Measurements from ENCODE around the gene CCDC159. TPM values are rescaled to one million over a fixed set of nuclear protein-coding genes. Genes with fewer than 3 reads are reported as not detected.

Gene CCDC159
- total RNA-seq, 4 donors from 2014 or later = 0.85 to 9.2 (median 2.0) TPM

DNA sequence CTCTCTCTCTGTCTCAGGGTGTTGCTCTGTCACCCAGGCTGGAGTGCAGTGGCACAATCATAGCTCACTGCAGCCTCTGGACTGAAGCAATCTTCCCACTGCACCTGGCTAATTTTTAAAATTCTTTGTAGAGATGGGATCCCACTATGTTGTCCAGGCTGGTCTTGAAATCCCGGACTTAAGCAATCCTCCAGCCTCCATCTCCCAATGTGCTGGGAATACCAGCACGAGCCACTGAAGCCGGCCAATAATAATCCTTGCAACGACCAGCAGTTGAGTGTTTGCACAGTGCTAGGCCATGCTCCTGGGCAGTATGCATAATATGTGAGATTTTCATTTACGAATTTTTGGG lies 38.4 kb downstream of the CCDC159 start:
- TF ChIP-seq, protein P1, sequence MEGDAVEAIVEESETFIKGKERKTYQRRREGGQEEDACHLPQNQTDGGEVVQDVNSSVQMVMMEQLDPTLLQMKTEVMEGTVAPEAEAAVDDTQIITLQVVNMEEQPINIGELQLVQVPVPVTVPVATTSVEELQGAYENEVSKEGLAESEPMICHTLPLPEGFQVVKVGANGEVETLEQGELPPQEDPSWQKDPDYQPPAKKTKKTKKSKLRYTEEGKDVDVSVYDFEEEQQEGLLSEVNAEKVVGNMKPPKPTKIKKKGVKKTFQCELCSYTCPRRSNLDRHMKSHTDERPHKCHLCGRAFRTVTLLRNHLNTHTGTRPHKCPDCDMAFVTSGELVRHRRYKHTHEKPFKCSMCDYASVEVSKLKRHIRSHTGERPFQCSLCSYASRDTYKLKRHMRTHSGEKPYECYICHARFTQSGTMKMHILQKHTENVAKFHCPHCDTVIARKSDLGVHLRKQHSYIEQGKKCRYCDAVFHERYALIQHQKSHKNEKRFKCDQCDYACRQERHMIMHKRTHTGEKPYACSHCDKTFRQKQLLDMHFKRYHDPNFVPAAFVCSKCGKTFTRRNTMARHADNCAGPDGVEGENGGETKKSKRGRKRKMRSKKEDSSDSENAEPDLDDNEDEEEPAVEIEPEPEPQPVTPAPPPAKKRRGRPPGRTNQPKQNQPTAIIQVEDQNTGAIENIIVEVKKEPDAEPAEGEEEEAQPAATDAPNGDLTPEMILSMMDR (IDR thresholded peaks at IDR 0.05 in 4 of 5, conservative IDR thresholded peaks at IDR 0.05 in 1 of 5) = no peak
- no peak for TF ChIP-seq POLR2A (IDR thresholded peaks at IDR 0.05)
- no peaks in the 10 kb centered on the region for H3K36me3 ChIP-seq
- intact Hi-C loops (cut with DNase I; ENCODE audit: low total_unique reads) = loop anchor here (5.0 kb wide), 2 partner anchors 153 to 213 kb away; partner anchors contain the start of genes CNN1 and ZNF627
- no peak overlapping the region for H3K4me3 ChIP-seq
- no peak overlapping the region for H3K27ac ChIP-seq
- ATAC-seq (no peak), DNase-seq (no peak)
- no peaks in the 10 kb centered on the region for H3K9me3 ChIP-seq
- H3K27me3 ChIP-seq = peaks cover 24 to 30% (median 29%) of the 10 kb centered on the region in 3 donors
- H3K4me1 ChIP-seq = peaks cover 13 to 16% of the 10 kb centered on the region in 2 donors
- in situ Hi-C loops (cut with MboI; ENCODE audit: low sequenced_read_pairs in 4 of 4) = loop anchor here in 1 of 4 donors (25.0 kb wide), 1 partner anchor 203 kb away; the partner anchor contains the start of genes ACP5 and ZNF627

DNA sequence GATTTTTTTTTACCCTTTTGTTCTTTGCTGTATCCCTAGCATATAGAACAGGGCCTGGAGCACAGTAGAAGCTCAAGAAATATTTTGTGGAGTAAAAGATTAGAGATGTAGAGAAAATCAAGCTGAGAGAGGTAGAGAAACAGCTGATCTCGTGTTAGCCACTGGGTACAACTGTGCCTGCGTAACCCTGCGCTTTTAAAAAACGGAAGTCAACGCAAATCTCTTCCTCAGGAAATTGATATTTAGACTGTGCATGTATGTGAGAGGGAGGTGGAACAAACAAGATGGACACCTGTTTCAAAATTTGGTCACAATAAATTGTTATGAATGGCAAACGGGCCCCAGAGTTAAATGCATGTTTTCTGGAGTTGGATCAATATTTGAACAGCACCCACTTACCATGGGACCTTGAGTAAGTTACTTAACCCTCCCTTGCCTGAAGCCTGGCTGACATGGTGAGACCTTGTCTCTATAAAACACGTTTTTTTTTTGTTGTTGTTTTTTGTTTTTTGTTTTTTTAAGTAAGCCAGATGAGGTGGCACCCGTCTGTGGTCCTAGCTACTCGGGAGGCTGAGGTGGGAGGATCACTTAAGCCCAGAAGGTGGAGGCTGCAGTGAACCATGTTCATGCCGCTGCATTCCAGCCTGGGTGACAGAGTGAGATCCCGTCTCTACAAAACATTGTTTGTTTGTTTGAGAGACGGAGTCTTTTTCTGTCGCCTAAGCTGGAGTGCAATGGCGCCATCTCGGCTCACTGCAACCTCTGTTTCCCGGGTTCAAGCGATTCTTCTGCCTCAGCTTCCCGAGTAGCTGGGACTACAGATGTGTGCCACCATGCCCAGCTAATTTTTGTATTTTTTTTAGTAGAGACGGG lies 41.1 kb downstream of the CCDC159 start:
- ATAC-seq (no peak), DNase-seq (no peak)
- no peaks in the 10 kb centered on the region for H3K36me3 ChIP-seq
- in situ Hi-C loops (cut with MboI; ENCODE audit: low sequenced_read_pairs in 4 of 4) (loop anchor here in 1 of 4 donors (25.0 kb wide), 1 partner anchor 200 kb away; the partner anchor contains the start of genes ACP5 and ZNF627), intact Hi-C loops (cut with DNase I; ENCODE audit: low total_unique reads) (no loop called here)
- peaks cover 0 to 9% (median 0%) of the 10 kb centered on the region in 3 donors for H3K9me3 ChIP-seq
- peaks cover 17 to 20% (median 19%) of the 10 kb centered on the region in 3 donors for H3K27me3 ChIP-seq
- H3K27ac ChIP-seq = no peak overlapping the region
- H3K4me1 ChIP-seq = no peaks in the 10 kb centered on the region
- H3K4me3 ChIP-seq = no peak overlapping the region
- TF ChIP-seq, protein P1 (IDR thresholded peaks at IDR 0.05 in 4 of 5, conservative IDR thresholded peaks at IDR 0.05 in 1 of 5) = no peak
- no peak for TF ChIP-seq POLR2A (IDR thresholded peaks at IDR 0.05)

DNA sequence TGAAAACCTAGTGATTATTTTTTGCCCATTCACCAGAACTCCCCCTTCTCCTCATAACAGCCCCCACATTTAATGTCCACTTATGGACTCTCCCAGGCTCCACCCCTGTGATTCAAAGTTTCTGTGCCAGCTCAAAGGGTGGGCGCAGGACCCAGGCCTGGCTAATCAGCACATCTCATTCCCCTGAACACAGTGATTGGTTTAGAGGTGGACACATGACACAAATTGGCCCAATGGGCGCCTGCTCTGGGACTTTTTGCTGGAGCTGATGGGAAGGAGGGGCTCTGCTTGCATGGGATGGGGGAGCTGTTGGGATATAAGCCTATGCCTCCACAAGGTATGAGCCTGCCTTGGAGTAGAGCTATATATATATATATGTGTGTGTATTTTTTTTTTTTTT lies 44.0 kb downstream of the CCDC159 start:
- ATAC-seq (no peak), DNase-seq (no peak)
- in situ Hi-C loops (cut with MboI; ENCODE audit: low sequenced_read_pairs in 4 of 4) (loop anchor here in 1 of 4 donors (25.0 kb wide), 1 partner anchor 197 kb away; the partner anchor contains the start of genes ACP5 and ZNF627), intact Hi-C loops (cut with DNase I; ENCODE audit: low total_unique reads) (no loop called here)
- peaks cover 0 to 9% (median 0%) of the 10 kb centered on the region in 3 donors for H3K9me3 ChIP-seq
- no peak overlapping the region for H3K4me3 ChIP-seq
- no peaks in the 10 kb centered on the region for H3K36me3 ChIP-seq
- H3K27ac ChIP-seq = no peak overlapping the region
- H3K4me1 ChIP-seq = no peaks in the 10 kb centered on the region
- no peak for TF ChIP-seq POLR2A (IDR thresholded peaks at IDR 0.05)
- TF ChIP-seq, protein P1 (IDR thresholded peaks at IDR 0.05 in 4 of 5, conservative IDR thresholded peaks at IDR 0.05 in 1 of 5) = no peak
- H3K27me3 ChIP-seq = peaks cover 0 to 2% (median 0%) of the 10 kb centered on the region in 3 donors

DNA sequence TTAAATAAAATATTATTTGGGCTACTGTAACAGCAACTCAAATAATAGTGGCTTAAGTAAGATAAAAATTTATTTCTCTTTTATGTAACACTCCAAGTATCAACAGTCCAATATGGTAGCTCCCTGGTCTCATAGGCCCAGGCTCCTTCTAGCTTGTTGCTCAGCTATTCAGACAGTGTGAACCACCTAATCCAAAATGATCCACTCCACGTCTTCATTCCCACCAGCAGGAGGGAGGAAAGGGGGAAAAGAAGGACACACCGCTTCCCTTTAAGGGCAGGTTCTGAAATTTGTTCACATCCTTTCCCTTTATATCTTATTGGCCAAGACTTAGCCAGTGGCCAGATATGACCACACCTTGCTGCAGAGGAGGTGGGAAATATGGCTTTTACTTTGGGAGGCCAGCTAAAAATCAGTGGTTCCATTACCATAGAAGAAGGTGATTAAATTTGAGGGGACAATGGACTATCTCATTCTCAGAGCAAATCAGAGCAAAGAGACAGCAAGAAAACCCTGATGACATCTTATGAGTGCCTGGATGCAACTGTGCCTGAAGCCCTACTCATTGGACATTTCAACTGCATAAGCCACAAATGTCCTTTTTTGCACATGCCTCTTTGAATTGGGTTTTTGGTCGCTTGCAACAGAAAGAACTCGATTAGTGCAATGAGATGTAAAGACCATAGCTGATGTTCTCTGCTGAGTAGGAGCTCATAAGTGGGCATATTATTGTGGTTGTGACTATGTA lies 44.8 kb downstream of the CCDC159 start:
- intact Hi-C loops (cut with DNase I; ENCODE audit: low total_unique reads) = no loop called here
- no peak for TF ChIP-seq POLR2A (IDR thresholded peaks at IDR 0.05)
- TF ChIP-seq, protein P1 (IDR thresholded peaks at IDR 0.05 in 4 of 5, conservative IDR thresholded peaks at IDR 0.05 in 1 of 5) = no peak

More for the DNA sequence above, 44.8 kb downstream of the CCDC159 start:
- Histone ChIP-seq H3K4me3 (no peak overlapping the region), H3K36me3 (no peaks in the 10 kb centered on the region), H3K27ac (no peak overlapping the region), H3K27me3 (peaks cover 0 to 2% (median 0%) of the 10 kb centered on the region in 3 donors), H3K4me1 (no peaks in the 10 kb centered on the region), H3K9me3 (peaks cover 0 to 9% (median 0%) of the 10 kb centered on the region in 3 donors)
- ATAC-seq (no peak), DNase-seq (no peak)
- in situ Hi-C loops (cut with MboI; ENCODE audit: low sequenced_read_pairs in 4 of 4) = loop anchor here in 1 of 4 donors (25.0 kb wide), 1 partner anchor 196 kb away; the partner anchor contains the start of genes ACP5 and ZNF627
